Muscle layer of duodenum (tissue), 2 donors: ENCODE data around the gene SLC16A6.
"Not testable (repeated sequence)": the region's sequence is repeated elsewhere in the genome, so short reads cannot be mapped to it uniquely, and the experiment has no call there.

ENCODE experiments used
- H3K27ac ChIP-seq: one replicate; pipeline ENCODE4 v1.7.0; 2013; ENCODE audit warnings: mild to moderate bottlenecking, low read length
- H3K27me3 ChIP-seq: one replicate; pipeline ENCODE4 v1.7.0; 2013; ENCODE audit warnings: low read depth, mild to moderate bottlenecking, control low read depth, low read length
- H3K36me3 ChIP-seq, 2 donors: one replicate each; pipeline ENCODE4 v1.7.0; 2013; ENCODE audit warnings: low read length in 2 of 2, control low read depth in 1 of 2, mild to moderate bottlenecking in 1 of 2; ENCODE audit not compliant: insufficient read depth in 2 of 2, control insufficient read depth in 1 of 2
- H3K4me1 ChIP-seq, 2 donors: one replicate each; pipeline ENCODE4 v1.7.0; 2013; ENCODE audit warnings: low read length in 2 of 2, mild to moderate bottlenecking in 2 of 2, control low read depth in 1 of 2, moderate library complexity in 1 of 2; ENCODE audit not compliant: insufficient read depth in 2 of 2, control insufficient read depth in 1 of 2
- H3K4me3 ChIP-seq, 2 donors: one replicate each; pipeline ENCODE4 v1.7.0; 2013; ENCODE audit warnings: low read length in 2 of 2, low read depth in 1 of 2, mild to moderate bottlenecking in 1 of 2
- H3K9me3 ChIP-seq, 2 donors: one replicate each; pipeline ENCODE4 v1.7.0; 2013; ENCODE audit warnings: low read length in 2 of 2, control low read depth in 1 of 2, mild to moderate bottlenecking in 1 of 2; ENCODE audit not compliant: control insufficient read depth in 1 of 2
- donor health status: healthy.

The SLC16A6 gene

GRCh38 chr17:68258890-68259647, 31.9 kb downstream of the SLC16A6 start:
- not testable (repeated sequence) for H3K27me3 ChIP-seq, H3K9me3 ChIP-seq, H3K4me3 ChIP-seq, H3K4me1 ChIP-seq
- peaks cover 0 to 14% of the 10 kb centered on the region in 2 donors for H3K36me3 ChIP-seq
- H3K27ac ChIP-seq, result peak overlapping the region; percentile 56

GRCh38 chr17:68257934-68258333, 33.0 kb downstream of the SLC16A6 start:
- Histone ChIP-seq H3K4me3 (no peak overlapping the region), H3K36me3 (peaks cover 3 to 17% of the 10 kb centered on the region in 2 donors), H3K27me3 (no peaks in the 10 kb centered on the region), H3K27ac (no peak overlapping the region), H3K9me3 (no peaks in the 10 kb centered on the region), H3K4me1 (peaks cover 0 to 2% of the 10 kb centered on the region in 2 donors)

GRCh38 chr17:68256701-68257100, 34.2 kb downstream of the SLC16A6 start:
- peaks cover 6 to 17% of the 10 kb centered on the region in 2 donors for H3K36me3 ChIP-seq

GRCh38 chr17:68255731-68256538, 35.0 kb downstream of the SLC16A6 start:
- Histone ChIP-seq H3K36me3 (peaks cover 9 to 22% of the 10 kb centered on the region in 2 donors), H3K9me3 (no peaks in the 10 kb centered on the region), H3K4me1 (no peaks in the 10 kb centered on the region), H3K4me3 (no peak overlapping the region), H3K27ac (no peak overlapping the region), H3K27me3 (no peaks in the 10 kb centered on the region)

More at GRCh38 chr17:68256701-68257100, 34.2 kb downstream of the SLC16A6 start:
- H3K4me1 ChIP-seq, H3K9me3 ChIP-seq, H3K27me3 ChIP-seq, H3K4me3 ChIP-seq, H3K27ac ChIP-seq: not testable (repeated sequence)

GRCh38 chr17:68255151-68255550, 35.8 kb downstream of the SLC16A6 start:
- Histone ChIP-seq H3K4me3 (no peak overlapping the region), H3K9me3 (no peaks in the 10 kb centered on the region), H3K36me3 (peaks cover 9 to 26% of the 10 kb centered on the region in 2 donors), H3K27ac (no peak overlapping the region), H3K4me1 (no peaks in the 10 kb centered on the region), H3K27me3 (no peaks in the 10 kb centered on the region)

- H3K4me3 ChIP-seq, H3K9me3 ChIP-seq, H3K27ac ChIP-seq, H3K27me3 ChIP-seq: not testable (repeated sequence)
- H3K36me3 ChIP-seq, result peaks cover 9 to 26% of the 10 kb centered on the region in 2 donors
- peaks cover 5 to 12% of the 10 kb centered on the region in 2 donors for H3K4me1 ChIP-seq
Observed at GRCh38 chr17:68253426-68253825, 37.5 kb downstream of the SLC16A6 start.

GRCh38 chr17:68249354-68249765, 41.6 kb downstream of the SLC16A6 start:
- H3K4me1 ChIP-seq, result peaks cover 6 to 18% of the 10 kb centered on the region in 2 donors
- peak overlapping the region in 1 of 2 donors; percentile 80 for H3K4me3 ChIP-seq
- H3K27ac ChIP-seq, result peak overlapping the region; percentile 95
- peaks cover 9 to 14% of the 10 kb centered on the region in 2 donors for H3K36me3 ChIP-seq
- no peaks in the 10 kb centered on the region for H3K27me3 ChIP-seq
- no peaks in the 10 kb centered on the region for H3K9me3 ChIP-seq

- no peaks in the 10 kb centered on the region for H3K9me3 ChIP-seq
- H3K27ac ChIP-seq, result peak overlapping the region; percentile 95
- H3K27me3 ChIP-seq, result no peaks in the 10 kb centered on the region
- peaks cover 6 to 18% of the 10 kb centered on the region in 2 donors for H3K4me1 ChIP-seq
- peak overlapping the region; percentile 69 to 80 for H3K4me3 ChIP-seq
- H3K36me3 ChIP-seq, result peaks cover 9 to 11% of the 10 kb centered on the region in 2 donors
Observed at GRCh38 chr17:68248891-68249290, 42.0 kb downstream of the SLC16A6 start.

GRCh38 chr17:68248199-68248825, 42.6 kb downstream of the SLC16A6 start:
- Histone ChIP-seq H3K4me3 (peak overlapping the region; percentile 69 to 80), H3K27me3 (no peaks in the 10 kb centered on the region), H3K36me3 (peaks cover 9% of the 10 kb centered on the region in 2 donors), H3K27ac (peak overlapping the region; percentile 95), H3K4me1 (peaks cover 6 to 18% of the 10 kb centered on the region in 2 donors), H3K9me3 (no peaks in the 10 kb centered on the region)

GRCh38 chr17:68247445-68248198, 43.3 kb downstream of the SLC16A6 start, which contains the start of gene AMZ2:
Gene AMZ2, plus strand, starts transcription at chr17:68248043. Its CDS starts 2,145 bp downstream, at chr17:68250188.
- H3K4me1 ChIP-seq, result peaks cover 6 to 18% of the 10 kb centered on the region in 2 donors
- H3K27ac ChIP-seq, result peak within 1 kb of the TSS; percentile 95
- peaks cover 5 to 9% of the 10 kb centered on the region in 2 donors for H3K36me3 ChIP-seq
- no peaks in the 10 kb centered on the region for H3K9me3 ChIP-seq
- H3K4me3 ChIP-seq, result peak within 1 kb of the TSS; percentile 69 to 80
- no peaks in the 10 kb centered on the region for H3K27me3 ChIP-seq
